Activated CD4-positive, alpha-beta T cell treated with anti-CD3 and anti-CD28 coated beads, Interleukin-2, amount 10 ng/mL, durations not matched to agents 7 days and 5 days (primary cell): ENCODE data around the gene GPX2. TPM values are rescaled to one million over a fixed set of nuclear protein-coding genes. Genes with fewer than 3 reads are reported as not detected.

ENCODE experiments used
- CTCF ChIA-PET: fragments of 350-600 bp; sonication (Branson Sonifier 250); formaldehyde crosslinking; loops from one replicate; lab custom pipeline; 2021; ENCODE audit warnings: antibody characterized with exemption; lab: Charles Lee
- POLR2A ChIA-PET: fragments of 350-600 bp; sonication (Branson Sonifier 250); formaldehyde crosslinking; loops from one replicate; lab custom pipeline; 2021; ENCODE audit warnings: antibody characterized with exemption; lab: Charles Lee
- DNase-seq: peaks from one replicate; pipeline ENCODE4 v3.0.0-alpha.2; 2020
- H3K27ac Mint-ChIP-seq: one replicate; pipeline ENCODE4 v1.8.0; 2021; ENCODE audit warnings: mild to moderate bottlenecking, moderate library complexity, mixed read lengths
- H3K27me3 Mint-ChIP-seq: one replicate; pipeline ENCODE4 v1.8.0; 2021; ENCODE audit warnings: mixed read lengths
- H3K36me3 Mint-ChIP-seq: one replicate; pipeline ENCODE4 v1.8.0; 2021; ENCODE audit warnings: low read depth, mixed read lengths
- H3K4me1 Mint-ChIP-seq: one replicate; pipeline ENCODE4 v1.8.0; 2021; ENCODE audit warnings: mixed read lengths
- H3K4me3 Mint-ChIP-seq: one replicate; pipeline ENCODE4 v1.8.0; 2021; ENCODE audit warnings: mild to moderate bottlenecking, moderate library complexity, mixed read lengths
- H3K9me3 Mint-ChIP-seq: one replicate; pipeline ENCODE4 v1.8.0; 2021; ENCODE audit warnings: mixed read lengths
- total RNA-seq, 2 experiments: library from RNA; stranded (reverse); gene quantifications; one replicate each; pipeline ENCODE4 v1.2.3, GENCODE V29; 2021

The GPX2 gene
- total RNA-seq, 2 experiments from 2014 or later = not detected

DNA sequence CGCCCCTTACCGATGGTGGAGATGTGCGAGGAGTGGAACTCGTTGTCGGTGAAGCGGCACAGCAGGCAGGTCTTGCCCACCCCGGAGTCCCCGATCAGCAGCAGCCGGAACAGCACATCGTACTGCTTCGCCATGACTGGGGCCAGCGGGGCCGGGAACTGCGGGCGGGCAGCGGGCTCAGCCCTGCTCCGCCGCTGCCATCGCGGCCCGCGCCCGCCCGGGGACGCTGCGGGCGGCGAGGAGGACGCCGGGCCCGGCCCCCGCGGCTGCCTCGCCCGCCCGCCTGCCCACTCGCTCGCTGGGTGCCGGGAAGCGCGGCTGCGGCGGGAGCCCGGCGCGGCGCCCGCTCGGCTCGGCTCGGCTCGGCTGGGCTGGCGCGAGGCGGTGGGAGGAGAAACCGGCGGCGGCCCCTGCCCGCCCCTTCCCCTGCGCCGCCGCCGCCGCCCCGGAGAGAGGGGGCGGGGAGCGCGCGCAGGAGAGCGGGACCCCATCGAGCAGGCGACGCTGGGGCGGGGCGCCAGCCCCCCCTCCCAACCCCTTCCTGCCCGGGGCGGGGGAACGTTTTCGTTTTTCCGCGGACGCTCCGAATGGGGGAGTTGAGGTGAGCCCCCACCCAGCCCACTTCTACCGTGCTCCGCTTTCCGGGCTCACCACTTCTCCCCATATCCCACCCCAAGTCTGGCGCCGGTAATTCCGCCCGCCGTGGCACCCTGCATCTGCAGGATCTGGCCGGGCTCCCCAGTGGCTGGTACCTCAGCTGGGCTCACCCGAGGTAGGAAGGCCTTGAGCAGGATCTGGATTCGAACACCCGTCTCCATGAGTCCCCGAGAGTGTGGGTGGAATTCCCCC lies 29.6 kb upstream of the GPX2 start, which contains the start of gene RAB15:
RAB15 (minus strand) TSS at position 394 of the 849 bp plus-strand sequence; CDS start at position 134, 260 bp downstream.
- CTCF ChIA-PET = interaction anchor here (0.7 to 1.4 kb wide), 3 partner anchors 9 to 90 kb away, joined by 3 to 4 read pairs (median 3); no protein-coding TSS in a partner anchor

DNA sequence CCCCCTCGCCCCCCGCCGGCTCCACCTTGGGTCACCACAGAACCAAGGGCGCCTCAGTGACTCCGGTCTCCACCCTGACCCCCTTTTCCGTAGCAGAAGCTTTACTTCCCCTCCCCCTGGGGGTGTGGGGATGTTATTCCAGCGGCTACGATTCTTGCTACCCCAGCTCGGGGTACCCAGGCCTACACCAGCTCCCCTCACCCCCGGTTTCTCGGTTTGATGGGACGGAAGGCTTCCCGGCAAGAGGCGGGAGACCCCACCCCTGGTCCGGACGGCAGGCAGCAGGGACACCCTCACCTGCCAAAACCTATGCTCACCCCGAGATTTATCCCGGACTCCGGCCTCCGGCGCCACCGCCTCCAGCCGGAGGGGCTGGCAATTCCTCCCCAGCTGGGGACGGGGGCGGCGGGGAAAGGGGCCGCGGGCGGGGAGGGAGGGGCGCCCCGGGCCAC lies 29.0 kb upstream of the GPX2 start:
- Mint-ChIP-seq H3K27me3 (peaks cover 3% of the 10 kb centered on the region), H3K4me1 (peaks cover 13% of the 10 kb centered on the region), H3K9me3 (no peaks in the 10 kb centered on the region), H3K4me3 (peak overlapping the region; percentile 71), H3K27ac (peak overlapping the region; percentile 71), H3K36me3 (no peaks in the 10 kb centered on the region)
- DNase-seq = no peak
- POLR2A ChIA-PET = no interaction called here
- CTCF ChIA-PET = interaction anchor here (0.7 to 1.4 kb wide), 2 partner anchors 60 to 91 kb away, joined by 3 read pairs; no protein-coding TSS in a partner anchor

More for the DNA sequence above, 29.6 kb upstream of the GPX2 start, which contains the start of gene RAB15:
- peak; percentile 39 for DNase-seq
- peak within 1 kb of the TSS; percentile 73 for H3K27ac Mint-ChIP-seq
- POLR2A ChIA-PET = no interaction called here
- H3K36me3 Mint-ChIP-seq = no peaks in the 10 kb centered on the region
- H3K9me3 Mint-ChIP-seq = no peaks in the 10 kb centered on the region
- peaks cover 13% of the 10 kb centered on the region for H3K4me1 Mint-ChIP-seq
- peaks cover 7% of the 10 kb centered on the region for H3K27me3 Mint-ChIP-seq
- peak within 1 kb of the TSS; percentile 78 for H3K4me3 Mint-ChIP-seq

DNA sequence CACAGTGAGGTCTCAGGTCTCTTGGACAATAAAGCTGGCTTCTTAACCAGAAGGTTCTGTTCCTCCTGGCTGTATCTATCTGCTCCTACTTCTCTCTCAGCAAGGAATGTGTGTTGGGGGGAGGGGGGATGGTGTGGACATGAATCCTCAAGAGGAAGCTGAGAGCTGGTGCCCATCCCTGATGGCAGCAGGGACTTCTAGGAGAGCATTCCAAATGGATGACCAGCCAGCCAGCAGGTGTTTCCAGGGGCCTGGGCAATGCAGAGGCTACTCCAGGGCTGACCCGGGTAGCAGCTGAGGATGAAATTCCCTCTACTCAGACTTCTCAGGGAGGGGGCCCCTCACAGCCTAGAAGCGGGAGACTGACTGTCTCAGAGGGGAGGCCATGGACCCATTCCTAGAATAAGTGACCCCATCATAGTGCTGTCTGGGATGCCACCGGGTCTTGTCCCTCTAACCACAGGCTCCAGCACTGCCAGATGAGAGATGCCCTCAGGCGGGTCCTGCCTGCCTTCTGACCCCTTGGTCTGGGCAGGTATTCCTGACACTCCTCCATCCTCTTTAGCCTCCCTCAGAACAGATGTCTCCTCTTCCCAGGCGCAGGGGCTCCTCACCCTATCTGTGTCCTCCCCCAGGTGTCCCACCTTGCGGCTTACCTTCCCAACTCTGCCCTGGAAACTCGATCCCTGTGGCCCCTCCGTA lies 28.4 kb upstream of the GPX2 start:
- ChIA-PET CTCF (interaction anchor here (0.7 to 1.9 kb wide), 5 partner anchors 11 to 91 kb away, joined by 3 to 7 read pairs (median 6); no protein-coding TSS in a partner anchor), POLR2A (no interaction called here)
- Mint-ChIP-seq H3K27ac (peak overlapping the region; percentile 71), H3K4me1 (peaks cover 13% of the 10 kb centered on the region), H3K36me3 (no peaks in the 10 kb centered on the region), H3K4me3 (peak overlapping the region; percentile 71), H3K27me3 (peaks cover under 1% of the 10 kb centered on the region), H3K9me3 (no peaks in the 10 kb centered on the region)
- no peak for DNase-seq

DNA sequence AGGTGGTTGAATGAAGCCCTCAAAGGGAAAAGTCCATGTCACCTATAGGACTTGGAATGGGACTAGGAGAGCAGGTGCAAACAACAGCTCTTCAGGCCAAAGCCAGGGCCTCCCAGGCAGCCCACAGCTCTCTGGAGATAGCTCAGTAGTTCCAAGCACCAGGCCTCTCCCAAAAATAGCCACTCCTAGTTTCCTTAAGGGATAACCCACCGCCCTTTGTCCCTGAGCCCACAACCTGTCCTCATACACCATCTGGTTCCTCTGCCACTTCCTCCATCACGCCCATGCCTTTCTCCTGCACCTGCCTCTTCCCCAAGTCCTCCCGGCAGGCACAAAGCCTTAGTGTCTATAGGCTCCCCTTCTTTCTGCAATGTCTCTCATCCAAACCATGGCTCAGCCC lies 27.5 kb upstream of the GPX2 start:
- no peaks in the 10 kb centered on the region for H3K9me3 Mint-ChIP-seq
- ChIA-PET POLR2A (no interaction called here), CTCF (interaction anchor here (0.7 to 1.9 kb wide), 4 partner anchors 12 to 25 kb away, joined by 3 to 7 read pairs (median 6); no protein-coding TSS in a partner anchor)
- H3K36me3 Mint-ChIP-seq = no peaks in the 10 kb centered on the region
- no peaks in the 10 kb centered on the region for H3K27me3 Mint-ChIP-seq
- H3K4me1 Mint-ChIP-seq = peaks cover 13% of the 10 kb centered on the region
- peak overlapping the region; percentile 2 for H3K4me3 Mint-ChIP-seq
- DNase-seq = no peak
- H3K27ac Mint-ChIP-seq = no peak overlapping the region

DNA sequence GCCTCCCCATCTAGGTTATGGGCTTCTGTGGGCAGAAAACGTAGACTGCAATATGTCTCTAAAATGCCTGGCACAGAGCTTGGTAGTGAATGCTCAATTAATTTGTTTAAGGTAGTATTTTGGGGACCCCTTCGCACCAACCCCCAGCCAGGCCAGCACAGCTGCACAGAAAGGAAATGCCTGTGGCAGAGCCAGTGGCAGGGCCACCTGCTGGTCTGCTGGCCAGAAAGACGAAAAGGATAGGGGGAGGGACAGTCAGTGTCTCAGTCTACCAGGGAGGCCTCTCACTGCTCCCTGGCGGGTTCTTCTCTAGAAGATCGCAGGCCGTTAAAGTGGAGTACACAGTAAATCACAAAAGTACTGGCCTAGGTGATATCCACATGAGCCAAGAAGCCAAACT lies 26.1 kb upstream of the GPX2 start:
- H3K27ac Mint-ChIP-seq = no peak overlapping the region
- peaks cover 13% of the 10 kb centered on the region for H3K4me1 Mint-ChIP-seq
- H3K27me3 Mint-ChIP-seq = no peaks in the 10 kb centered on the region
- H3K4me3 Mint-ChIP-seq = no peak overlapping the region
- H3K36me3 Mint-ChIP-seq = no peaks in the 10 kb centered on the region
- CTCF ChIA-PET = no interaction called here
- POLR2A ChIA-PET = no interaction called here
- H3K9me3 Mint-ChIP-seq = no peaks in the 10 kb centered on the region
- DNase-seq = no peak

DNA sequence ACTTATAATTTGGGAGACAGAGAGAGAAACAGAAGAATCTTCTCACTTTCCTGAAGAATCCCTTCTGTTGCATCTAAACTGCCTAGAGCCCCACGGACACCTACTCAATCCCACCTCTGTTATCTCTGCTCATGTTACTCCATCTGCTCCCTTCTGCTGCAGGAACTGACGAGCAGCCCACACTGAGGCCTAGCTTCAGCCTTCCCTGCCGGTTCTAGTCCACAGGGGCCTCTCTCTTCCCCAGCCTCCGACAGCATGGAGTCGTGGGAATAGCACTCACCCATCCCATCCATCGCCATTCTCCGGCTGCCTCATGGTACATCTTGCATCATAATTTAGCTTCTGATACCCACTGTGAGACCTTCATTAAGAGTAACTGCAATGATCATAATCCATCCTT lies 25.6 kb upstream of the GPX2 start:
- no peak overlapping the region for H3K4me3 Mint-ChIP-seq
- POLR2A ChIA-PET = no interaction called here
- H3K9me3 Mint-ChIP-seq = no peaks in the 10 kb centered on the region
- no peaks in the 10 kb centered on the region for H3K27me3 Mint-ChIP-seq
- peaks cover 13% of the 10 kb centered on the region for H3K4me1 Mint-ChIP-seq
- CTCF ChIA-PET = no interaction called here
- H3K27ac Mint-ChIP-seq = no peak overlapping the region
- no peak for DNase-seq
- H3K36me3 Mint-ChIP-seq = no peaks in the 10 kb centered on the region

DNA sequence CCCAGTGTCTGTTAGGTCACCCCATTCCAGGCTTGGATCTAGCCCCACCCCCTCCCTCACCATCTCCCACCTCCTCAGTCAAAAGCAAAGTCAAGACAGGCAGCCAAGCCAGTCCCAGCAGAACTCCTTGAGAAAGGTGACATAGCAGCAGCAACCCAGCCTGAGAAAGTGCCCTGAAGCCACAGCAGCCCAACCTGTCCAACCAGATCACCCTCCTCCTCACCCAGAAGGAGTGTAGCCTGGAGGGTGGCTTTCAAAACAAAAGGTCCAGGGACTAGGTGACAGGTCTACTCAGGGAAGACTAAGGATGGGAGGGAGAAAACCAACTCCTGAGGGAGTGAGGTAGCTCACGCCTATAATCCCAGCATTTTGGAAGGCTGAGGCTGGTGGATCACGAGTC lies 24.4 kb upstream of the GPX2 start:
- H3K4me3 Mint-ChIP-seq = no peak overlapping the region
- ChIA-PET CTCF (no interaction called here), POLR2A (interaction anchor here (0.6 kb wide), 1 partner anchor 11 kb away, joined by 3 read pairs; no protein-coding TSS in a partner anchor)
- DNase-seq = no peak
- H3K27me3 Mint-ChIP-seq = no peaks in the 10 kb centered on the region
- no peaks in the 10 kb centered on the region for H3K9me3 Mint-ChIP-seq
- no peak overlapping the region for H3K27ac Mint-ChIP-seq
- H3K4me1 Mint-ChIP-seq = peaks cover 9% of the 10 kb centered on the region
- no peaks in the 10 kb centered on the region for H3K36me3 Mint-ChIP-seq

DNA sequence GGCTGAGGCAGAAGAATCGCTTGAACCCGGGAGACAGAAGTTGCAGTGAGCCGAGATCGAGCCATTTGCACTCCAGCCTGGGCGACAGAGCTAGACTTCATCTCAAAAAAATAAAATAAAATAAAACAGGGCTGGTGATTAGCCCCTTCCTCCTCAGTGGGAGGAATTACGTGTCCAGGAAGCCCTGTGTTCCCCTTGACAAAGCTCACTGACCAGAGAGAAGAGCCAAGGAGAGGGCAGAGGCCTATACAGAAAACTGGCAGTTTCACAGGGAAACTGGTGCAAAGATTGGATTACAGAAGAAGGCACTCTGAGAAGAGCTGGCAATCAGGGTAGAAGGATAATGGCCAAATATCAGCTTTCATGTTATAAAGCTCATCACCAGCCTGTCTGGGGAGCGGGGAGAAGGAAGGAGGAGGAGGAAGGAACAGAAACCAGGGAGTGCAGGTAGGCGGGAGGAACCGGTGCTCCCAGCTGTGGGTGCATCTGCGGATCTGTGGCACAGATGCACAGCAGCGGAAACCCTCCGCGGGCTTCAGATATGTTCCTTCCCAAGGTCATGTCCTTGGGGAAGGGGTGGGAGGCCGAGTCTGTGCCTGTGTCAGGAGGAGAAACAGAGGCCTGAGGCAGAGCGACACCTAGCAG lies 22.9 kb upstream of the GPX2 start:
- POLR2A ChIA-PET = no interaction called here
- Mint-ChIP-seq H3K27me3 (no peaks in the 10 kb centered on the region), H3K36me3 (no peaks in the 10 kb centered on the region), H3K27ac (no peak overlapping the region), H3K9me3 (no peaks in the 10 kb centered on the region), H3K4me1 (peaks cover 3% of the 10 kb centered on the region), H3K4me3 (no peak overlapping the region)
- CTCF ChIA-PET = interaction anchor here (0.6 to 0.9 kb wide), 2 partner anchors 13 to 382 kb away, joined by 3 read pairs; no protein-coding TSS in a partner anchor
- DNase-seq = no peak

DNA sequence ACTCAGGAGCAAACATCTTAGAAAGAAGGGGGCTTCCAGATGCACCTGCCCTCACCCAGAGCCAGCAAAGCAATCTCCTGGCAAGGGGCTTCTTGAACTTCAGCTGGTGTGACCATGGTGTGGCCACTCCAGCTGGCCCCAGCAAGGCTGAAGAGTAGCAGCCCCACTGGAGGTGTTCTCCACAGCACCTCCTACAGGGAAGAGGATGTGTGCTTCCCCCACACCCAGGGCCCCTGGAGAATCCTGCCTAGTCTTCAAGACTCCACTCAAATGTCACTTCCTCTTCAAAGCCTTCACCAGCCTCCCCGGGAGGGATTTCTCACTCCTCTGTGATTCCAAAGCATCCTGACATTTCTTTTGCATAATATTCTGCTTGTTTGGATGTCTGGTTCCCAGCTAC lies 21.1 kb upstream of the GPX2 start:
- no peak for DNase-seq
- POLR2A ChIA-PET = no interaction called here
- Mint-ChIP-seq H3K9me3 (no peaks in the 10 kb centered on the region), H3K36me3 (no peaks in the 10 kb centered on the region), H3K4me1 (no peaks in the 10 kb centered on the region), H3K27ac (no peak overlapping the region), H3K4me3 (no peak overlapping the region), H3K27me3 (no peaks in the 10 kb centered on the region)
- CTCF ChIA-PET = no interaction called here

DNA sequence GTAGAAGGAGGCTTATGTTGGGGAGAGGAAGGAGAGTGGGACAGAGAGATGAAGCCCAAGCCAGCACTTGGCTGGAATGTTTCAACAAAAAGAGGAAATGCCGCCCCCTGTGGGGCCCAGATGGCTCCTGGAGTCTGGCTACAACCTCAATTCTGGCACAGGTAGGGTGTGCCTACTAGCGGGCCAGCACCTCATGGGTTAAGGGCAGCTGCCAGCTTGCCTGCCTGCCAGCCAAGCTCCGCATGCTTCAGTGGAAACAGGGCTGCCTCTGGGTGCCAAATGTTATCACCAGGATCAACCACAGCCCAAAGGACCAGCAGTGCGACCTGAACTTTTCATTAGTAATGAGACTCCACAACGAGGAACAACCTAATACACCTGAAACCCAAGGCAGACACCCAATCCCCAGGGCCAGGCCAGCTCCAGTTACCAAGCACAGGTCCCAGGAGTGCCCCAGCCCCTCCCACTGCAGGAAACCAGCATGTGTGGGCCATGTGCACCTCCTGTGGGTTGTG lies 18.3 kb upstream of the GPX2 start:
- DNase-seq = no peak
- H3K9me3 Mint-ChIP-seq = no peaks in the 10 kb centered on the region
- CTCF ChIA-PET = interaction anchor here (0.8 to 1.6 kb wide), 3 partner anchors 15 to 26 kb away, joined by 3 read pairs; partner anchors contain the start of gene FNTB
- no peaks in the 10 kb centered on the region for H3K27me3 Mint-ChIP-seq
- no peaks in the 10 kb centered on the region for H3K36me3 Mint-ChIP-seq
- no peak overlapping the region for H3K4me3 Mint-ChIP-seq
- no peak overlapping the region for H3K27ac Mint-ChIP-seq
- POLR2A ChIA-PET = no interaction called here
- H3K4me1 Mint-ChIP-seq = no peaks in the 10 kb centered on the region

DNA sequence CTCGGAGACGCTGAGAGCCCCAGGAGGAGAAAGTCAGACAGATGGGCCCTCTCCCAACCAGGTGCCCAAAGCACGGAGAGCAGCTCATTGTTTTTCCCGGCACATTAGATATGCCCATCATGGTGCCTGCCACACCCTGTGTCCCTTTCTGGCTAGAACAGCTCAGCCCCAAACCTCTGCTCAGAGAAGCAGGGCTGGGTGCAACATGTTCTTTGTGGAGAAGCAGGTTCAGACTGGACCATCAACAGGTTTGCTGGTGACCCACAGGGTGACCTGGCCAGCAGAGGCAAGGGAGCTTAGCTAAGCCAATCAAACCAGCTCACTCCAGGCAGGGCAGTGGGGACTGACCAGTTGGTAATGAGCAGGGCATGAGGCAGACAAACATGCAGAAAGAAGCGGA lies 16.2 kb upstream of the GPX2 start:
- no peak overlapping the region for H3K27ac Mint-ChIP-seq
- no peak for DNase-seq
- H3K9me3 Mint-ChIP-seq = no peaks in the 10 kb centered on the region
- ChIA-PET CTCF (interaction anchor here (0.6 kb wide), 2 partner anchors 135 to 295 kb away, joined by 3 to 4 read pairs; no protein-coding TSS in a partner anchor), POLR2A (no interaction called here)
- H3K4me3 Mint-ChIP-seq = no peak overlapping the region
- no peaks in the 10 kb centered on the region for H3K4me1 Mint-ChIP-seq
- H3K36me3 Mint-ChIP-seq = no peaks in the 10 kb centered on the region
- no peaks in the 10 kb centered on the region for H3K27me3 Mint-ChIP-seq

DNA sequence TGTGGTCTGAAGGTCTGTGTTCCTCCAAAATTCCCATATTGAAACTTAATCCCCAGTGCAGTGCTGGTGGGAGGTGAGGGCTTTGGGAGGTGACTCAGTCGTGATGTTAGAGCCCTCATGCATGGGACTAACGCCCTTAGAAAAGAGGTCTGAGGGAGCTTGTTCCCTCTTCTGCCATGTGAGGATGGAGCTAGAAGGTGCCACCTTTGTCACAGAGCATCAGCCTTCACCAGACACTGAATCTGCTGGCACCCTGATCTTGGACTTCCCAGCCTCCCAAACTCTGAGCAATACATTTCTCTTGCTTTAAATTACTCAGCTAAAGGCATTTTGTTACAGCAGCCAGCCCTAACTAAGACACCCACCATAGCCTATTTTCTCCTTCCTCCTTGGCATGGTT lies 15.7 kb upstream of the GPX2 start:
- DNase-seq = no peak
- Mint-ChIP-seq H3K27ac (no peak overlapping the region), H3K4me3 (no peak overlapping the region), H3K36me3 (no peaks in the 10 kb centered on the region), H3K9me3 (no peaks in the 10 kb centered on the region), H3K4me1 (no peaks in the 10 kb centered on the region), H3K27me3 (no peaks in the 10 kb centered on the region)
- ChIA-PET POLR2A (no interaction called here), CTCF (no interaction called here)
